GM23248 (cell line): Measurements from ENCODE around the gene RAE1. TPM values are rescaled to one million over a fixed set of nuclear protein-coding genes. Genes with fewer than 3 reads are reported as not detected.

Experiments used
- DNase-seq: peaks from one replicate; pipeline ENCODE4 v3.0.0-alpha.2; 2015
- H2AFZ ChIP-seq: fragments of 200-600 bp; sonication (generic); 2 replicates; pipeline ENCODE4 v1.6.1; 2016; ENCODE audit warnings: antibody characterized with exemption
- H3F3A ChIP-seq: fragments of 200-600 bp; sonication (generic); 2 replicates; pipeline ENCODE4 v1.6.1; 2016; ENCODE audit warnings: mild to moderate bottlenecking, antibody characterized with exemption, mixed run types; ENCODE audit not compliant: insufficient read depth
- H3K27ac ChIP-seq: fragments of 200-600 bp; sonication (generic); 2 replicates; pipeline ENCODE4 v1.5.1; 2016; ENCODE audit warnings: mild to moderate bottlenecking
- H3K27me3 ChIP-seq: fragments of 200-600 bp; sonication (generic); replicated peaks from 2 replicates; pipeline ENCODE4 v1.6.1; 2016; ENCODE audit warnings: mild to moderate bottlenecking; ENCODE audit not compliant: insufficient read depth
- H3K36me3 ChIP-seq: fragments of 200-600 bp; sonication (generic); 2 replicates; pipeline ENCODE4 v1.6.1; 2016; ENCODE audit warnings: low read depth, mild to moderate bottlenecking
- H3K4me1 ChIP-seq: fragments of 200-600 bp; sonication (generic); 2 replicates; pipeline ENCODE4 v1.6.1; 2016; ENCODE audit warnings: mild to moderate bottlenecking; ENCODE audit not compliant: insufficient read depth
- H3K4me2 ChIP-seq: fragments of 200-600 bp; sonication (generic); one replicate; pipeline ENCODE4 v1.6.1; 2016; ENCODE audit warnings: mild to moderate bottlenecking; ENCODE audit not compliant: unreplicated experiment
- H3K4me3 ChIP-seq: fragments of 200-600 bp; sonication (generic); 2 replicates; pipeline ENCODE4 v1.5.1; 2016; ENCODE audit warnings: mild to moderate bottlenecking
- H3K79me2 ChIP-seq: fragments of 200-600 bp; sonication (generic); 2 replicates; pipeline ENCODE4 v1.6.1; 2016; ENCODE audit warnings: mild to moderate bottlenecking; ENCODE audit not compliant: insufficient read depth
- H3K9ac ChIP-seq: fragments of 200-600 bp; sonication (generic); 2 replicates; pipeline ENCODE4 v1.6.1; 2016; ENCODE audit warnings: mild to moderate bottlenecking
- H3K9me2 ChIP-seq: fragments of 200-600 bp; sonication (generic); 2 replicates; pipeline ENCODE4 v1.6.1; 2016; ENCODE audit warnings: mixed run types, mild to moderate bottlenecking, moderate library complexity; ENCODE audit not compliant: insufficient read depth
- H3K9me3 ChIP-seq: fragments of 200-600 bp; sonication (generic); one replicate; pipeline ENCODE4 v1.6.1; 2017; ENCODE audit warnings: low read depth
- H4K20me1 ChIP-seq: fragments of 200-600 bp; sonication (generic); 2 replicates; pipeline ENCODE4 v1.6.0; 2016; ENCODE audit not compliant: insufficient read depth
- EZH2 ChIP-seq: fragments of 200-600 bp; sonication (generic); IDR thresholded peaks from 2 replicates; pipeline ENCODE4 v1.6.1; 2018; ENCODE audit warnings: antibody characterized with exemption, mild to moderate bottlenecking; ENCODE audit not compliant: insufficient read depth, poor library complexity, severe bottlenecking
- EZH2phosphoT487 ChIP-seq: fragments of 200-600 bp; sonication (generic); IDR thresholded peaks from 2 replicates; pipeline ENCODE4 v1.6.1; 2018; ENCODE audit warnings: antibody characterized with exemption, moderate library complexity, mild to moderate bottlenecking, low read depth; ENCODE audit not compliant: insufficient read depth
- WGBS, 2 experiments: methylation state at CpG; one replicate each; pipeline ENCODE4 v1.1.6; 2015 to 2017; ENCODE audit warnings: low lambda C conversion rate in 2 of 2, low coverage in 1 of 2; ENCODE audit errors: missing lambda C conversion rate in 2 of 2; 5-methylcytosine and 5-hydroxymethylcytosine counted together
- in situ Hi-C: fragments of 300-500 bp; cut with MboI; formaldehyde crosslinking; loops from 2 replicates; pipeline ENCODE4 v1.15.0; 2020
- polyA plus RNA-seq: library from polyadenylated mRNA; unstranded; fragments of >200 nt; fragmentation: Nextera tagmentation; extraction: Ambion mirVana; gene quantifications from 2 replicates; pipeline ENCODE4 v1.2.1, GENCODE V29; 2016
- total RNA-seq: library from RNA; depleted of rRNA; stranded (reverse); fragments of >200 nt; shearing (Covaris generic); gene quantifications from 2 replicates; pipeline ENCODE4 v1.2.3, GENCODE V29; 2014

RAE1 gene
- total and polyA plus RNA-seq, 2 experiments from 2014 or later, result 34.7 to 54.8 TPM

- Histone ChIP-seq H3K4me1 (no peaks in the 10 kb centered on the region), H3K4me3 (no peak overlapping the region), H3K27me3 (no peaks in the 10 kb centered on the region), H3K9ac (no peak overlapping the region), H3K9me3 (no peaks in the 10 kb centered on the region), H2AFZ (no peak overlapping the region), H3K9me2 (no peaks in the 10 kb centered on the region), H3K79me2 (no peaks in the 10 kb centered on the region), H3F3A (no peaks in the 10 kb centered on the region), H3K36me3 (no peaks in the 10 kb centered on the region), H3K27ac (no peak overlapping the region), H4K20me1 (no peaks in the 10 kb centered on the region), H3K4me2 (no peak overlapping the region)
- in situ Hi-C loops, result no loop called here
- DNase-seq, result no peak
- WGBS, 2 experiments, result 75 to 84% methylated on average over 13 of the region's 13 CpGs
- TF ChIP-seq EZH2 (no peak), EZH2phosphoT487 (no peak)
Observed at GRCh38 chr20:57408131-57408530, 57.1 kb downstream of the RAE1 start.

GRCh38 chr20:57408536-57409233 is 57.6 kb downstream of the RAE1 start:
- H3K27me3 ChIP-seq, result no peaks in the 10 kb centered on the region
- H3K9ac ChIP-seq, result no peak overlapping the region
- 85 to 86% methylated on average over 26 to 29 of the region's 29 CpGs for WGBS, 2 experiments
- no peaks in the 10 kb centered on the region for H3K4me1 ChIP-seq
- TF ChIP-seq EZH2 (no peak), EZH2phosphoT487 (no peak)
- H3K79me2 ChIP-seq, result no peaks in the 10 kb centered on the region
- in situ Hi-C loops, result no loop called here
- H3K27ac ChIP-seq, result no peak overlapping the region
- no peaks in the 10 kb centered on the region for H4K20me1 ChIP-seq
- no peaks in the 10 kb centered on the region for H3F3A ChIP-seq
- no peaks in the 10 kb centered on the region for H3K9me3 ChIP-seq
- H3K4me3 ChIP-seq, result no peak overlapping the region
- no peaks in the 10 kb centered on the region for H3K36me3 ChIP-seq
- no peak overlapping the region for H3K4me2 ChIP-seq
- H2AFZ ChIP-seq, result no peak overlapping the region
- no peaks in the 10 kb centered on the region for H3K9me2 ChIP-seq
- no peak for DNase-seq

GRCh38 chr20:57409316-57409671 is 58.2 kb downstream of the RAE1 start:
- in situ Hi-C loops, result no loop called here
- H3K27ac ChIP-seq, result no peak overlapping the region

GRCh38 chr20:57409672-57410397 is 58.8 kb downstream of the RAE1 start:
- Histone ChIP-seq H3F3A (no peaks in the 10 kb centered on the region), H3K4me1 (no peaks in the 10 kb centered on the region), H3K9me2 (no peaks in the 10 kb centered on the region), H3K9ac (no peak overlapping the region), H3K9me3 (no peaks in the 10 kb centered on the region), H3K79me2 (no peaks in the 10 kb centered on the region), H3K27ac (no peak overlapping the region), H3K27me3 (no peaks in the 10 kb centered on the region), H3K4me2 (no peak overlapping the region), H4K20me1 (no peaks in the 10 kb centered on the region), H3K36me3 (no peaks in the 10 kb centered on the region), H3K4me3 (no peak overlapping the region), H2AFZ (no peak overlapping the region)
- TF ChIP-seq EZH2phosphoT487 (no peak), EZH2 (no peak)
- in situ Hi-C loops, result no loop called here
- WGBS, 2 experiments, result 86 to 88% methylated on average over 14 of the region's 14 CpGs
- DNase-seq, result no peak

More at GRCh38 chr20:57409316-57409671, 58.2 kb downstream of the RAE1 start:
- 58 to 59% methylated on average over 16 of the region's 16 CpGs for WGBS, 2 experiments
- no peaks in the 10 kb centered on the region for H3K27me3 ChIP-seq
- H3K4me1 ChIP-seq, result no peaks in the 10 kb centered on the region
- no peak overlapping the region for H3K4me2 ChIP-seq
- H3F3A ChIP-seq, result no peaks in the 10 kb centered on the region
- no peaks in the 10 kb centered on the region for H3K9me2 ChIP-seq
- no peak overlapping the region for H2AFZ ChIP-seq
- H3K9me3 ChIP-seq, result no peaks in the 10 kb centered on the region
- TF ChIP-seq EZH2phosphoT487, result no peak
- TF ChIP-seq EZH2, result no peak
- H3K9ac ChIP-seq, result no peak overlapping the region
- no peak overlapping the region for H3K4me3 ChIP-seq
- no peaks in the 10 kb centered on the region for H3K36me3 ChIP-seq
- H4K20me1 ChIP-seq, result no peaks in the 10 kb centered on the region
- no peaks in the 10 kb centered on the region for H3K79me2 ChIP-seq
- DNase-seq, result no peak
